Testis (tissue), 2 donors: Measurements from ENCODE around the gene SF1.

Experiments used
- POLR2A ChIP-seq: fragments of 450-650 bp; IDR thresholded peaks from one replicate; pipeline ENCODE4 v1.6.1; 2017; ENCODE audit warnings: antibody characterized with exemption, mild to moderate bottlenecking, moderate library complexity
- TF ChIP-seq, protein P1 (sequence below), 3 experiments: fragments of 450-650 bp in 2 of 3; fragments of 200-600 bp in 1 of 3; sonication (generic) in 1 of 3; IDR thresholded peaks; one replicate each; pipeline ENCODE4 v1.5.1; 2016 to 2019; ENCODE audit warnings: antibody characterized with exemption in 3 of 3, mild to moderate bottlenecking in 2 of 3, moderate library complexity in 1 of 3

DNA sequence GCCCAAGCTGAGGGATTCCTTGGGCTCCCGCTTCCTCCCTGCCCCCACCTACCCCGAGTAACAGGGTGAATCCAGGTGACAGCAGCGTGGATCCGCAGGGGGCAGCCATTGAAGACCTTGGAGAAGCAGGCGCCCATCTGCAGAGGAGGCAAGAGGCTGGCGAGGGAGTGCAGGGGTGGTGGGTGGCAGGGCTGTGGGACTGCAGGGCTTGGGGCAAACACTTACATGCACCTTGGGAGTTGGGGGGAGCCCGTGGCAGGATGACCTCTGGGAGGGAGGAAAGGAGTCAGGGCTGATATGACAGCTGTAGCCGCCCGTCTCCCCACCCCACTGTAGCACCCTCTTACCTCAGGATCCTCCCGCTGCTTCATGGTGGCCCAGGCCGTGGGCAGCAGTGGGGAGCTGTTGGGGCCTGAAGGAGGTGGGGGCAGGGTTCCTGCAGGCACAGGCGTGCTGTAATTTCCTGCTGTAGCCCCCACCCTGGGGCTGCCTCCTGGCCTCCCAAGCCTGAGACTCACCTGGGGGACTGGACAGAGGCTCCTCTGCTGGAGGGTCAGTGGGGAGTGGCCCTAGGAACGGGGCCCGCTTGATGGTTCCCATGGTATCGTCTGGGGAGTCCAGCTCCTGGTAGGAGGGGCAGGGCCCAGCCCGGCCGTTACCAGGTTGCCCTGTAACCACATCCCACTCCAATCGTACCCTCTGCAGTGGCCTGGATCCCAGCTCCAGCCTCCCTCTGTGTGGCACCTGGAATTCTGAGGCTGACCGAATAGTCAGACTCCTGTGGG, 18.6 kb upstream of the SF1 start:
- TF ChIP-seq, protein P1, sequence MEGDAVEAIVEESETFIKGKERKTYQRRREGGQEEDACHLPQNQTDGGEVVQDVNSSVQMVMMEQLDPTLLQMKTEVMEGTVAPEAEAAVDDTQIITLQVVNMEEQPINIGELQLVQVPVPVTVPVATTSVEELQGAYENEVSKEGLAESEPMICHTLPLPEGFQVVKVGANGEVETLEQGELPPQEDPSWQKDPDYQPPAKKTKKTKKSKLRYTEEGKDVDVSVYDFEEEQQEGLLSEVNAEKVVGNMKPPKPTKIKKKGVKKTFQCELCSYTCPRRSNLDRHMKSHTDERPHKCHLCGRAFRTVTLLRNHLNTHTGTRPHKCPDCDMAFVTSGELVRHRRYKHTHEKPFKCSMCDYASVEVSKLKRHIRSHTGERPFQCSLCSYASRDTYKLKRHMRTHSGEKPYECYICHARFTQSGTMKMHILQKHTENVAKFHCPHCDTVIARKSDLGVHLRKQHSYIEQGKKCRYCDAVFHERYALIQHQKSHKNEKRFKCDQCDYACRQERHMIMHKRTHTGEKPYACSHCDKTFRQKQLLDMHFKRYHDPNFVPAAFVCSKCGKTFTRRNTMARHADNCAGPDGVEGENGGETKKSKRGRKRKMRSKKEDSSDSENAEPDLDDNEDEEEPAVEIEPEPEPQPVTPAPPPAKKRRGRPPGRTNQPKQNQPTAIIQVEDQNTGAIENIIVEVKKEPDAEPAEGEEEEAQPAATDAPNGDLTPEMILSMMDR (IDR thresholded peaks at IDR 0.05): no peak
- TF ChIP-seq POLR2A: no peak
